LNCAP (cell line): ENCODE data around the gene PARN.

Experiments used
- TF ChIP-seq, protein P1 (sequence below): fragments of 450-650 bp; IDR thresholded peaks from 2 replicates; pipeline ENCODE4 v1.5.1; 2017; ENCODE audit warnings: mild to moderate bottlenecking

PARN gene

DNA sequence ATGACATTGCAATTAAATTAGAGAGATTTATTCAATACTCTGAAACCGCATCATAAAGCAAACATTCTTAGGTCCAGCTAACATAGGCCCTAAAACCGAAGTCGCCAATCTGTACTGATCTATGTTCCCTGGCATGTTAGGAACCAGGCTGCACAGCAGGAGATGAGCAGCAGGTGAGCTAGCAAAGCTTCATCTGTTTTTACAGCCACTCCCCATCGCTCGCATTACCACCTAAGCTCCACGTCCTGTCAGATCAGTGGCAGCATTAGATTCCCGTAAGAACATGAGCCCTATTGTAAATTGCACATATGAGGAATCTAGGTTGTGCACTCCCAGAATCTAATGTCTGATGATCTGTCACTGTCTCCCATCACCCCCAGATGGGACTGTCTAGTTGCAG is 91.5 kb downstream of the PARN start:
- TF ChIP-seq, protein P1, sequence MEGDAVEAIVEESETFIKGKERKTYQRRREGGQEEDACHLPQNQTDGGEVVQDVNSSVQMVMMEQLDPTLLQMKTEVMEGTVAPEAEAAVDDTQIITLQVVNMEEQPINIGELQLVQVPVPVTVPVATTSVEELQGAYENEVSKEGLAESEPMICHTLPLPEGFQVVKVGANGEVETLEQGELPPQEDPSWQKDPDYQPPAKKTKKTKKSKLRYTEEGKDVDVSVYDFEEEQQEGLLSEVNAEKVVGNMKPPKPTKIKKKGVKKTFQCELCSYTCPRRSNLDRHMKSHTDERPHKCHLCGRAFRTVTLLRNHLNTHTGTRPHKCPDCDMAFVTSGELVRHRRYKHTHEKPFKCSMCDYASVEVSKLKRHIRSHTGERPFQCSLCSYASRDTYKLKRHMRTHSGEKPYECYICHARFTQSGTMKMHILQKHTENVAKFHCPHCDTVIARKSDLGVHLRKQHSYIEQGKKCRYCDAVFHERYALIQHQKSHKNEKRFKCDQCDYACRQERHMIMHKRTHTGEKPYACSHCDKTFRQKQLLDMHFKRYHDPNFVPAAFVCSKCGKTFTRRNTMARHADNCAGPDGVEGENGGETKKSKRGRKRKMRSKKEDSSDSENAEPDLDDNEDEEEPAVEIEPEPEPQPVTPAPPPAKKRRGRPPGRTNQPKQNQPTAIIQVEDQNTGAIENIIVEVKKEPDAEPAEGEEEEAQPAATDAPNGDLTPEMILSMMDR: no peak

GRCh38 chr16:14531613-14532012 is 98.4 kb downstream of the PARN start:
- TF ChIP-seq, protein P1: no peak

- TF ChIP-seq, protein P1: no peak
Measured at GRCh38 chr16:14531101-14531500, 99.0 kb downstream of the PARN start.

GRCh38 chr16:14530046-14530445 is 100.0 kb downstream of the PARN start:
- TF ChIP-seq, protein P1: no peak

DNA sequence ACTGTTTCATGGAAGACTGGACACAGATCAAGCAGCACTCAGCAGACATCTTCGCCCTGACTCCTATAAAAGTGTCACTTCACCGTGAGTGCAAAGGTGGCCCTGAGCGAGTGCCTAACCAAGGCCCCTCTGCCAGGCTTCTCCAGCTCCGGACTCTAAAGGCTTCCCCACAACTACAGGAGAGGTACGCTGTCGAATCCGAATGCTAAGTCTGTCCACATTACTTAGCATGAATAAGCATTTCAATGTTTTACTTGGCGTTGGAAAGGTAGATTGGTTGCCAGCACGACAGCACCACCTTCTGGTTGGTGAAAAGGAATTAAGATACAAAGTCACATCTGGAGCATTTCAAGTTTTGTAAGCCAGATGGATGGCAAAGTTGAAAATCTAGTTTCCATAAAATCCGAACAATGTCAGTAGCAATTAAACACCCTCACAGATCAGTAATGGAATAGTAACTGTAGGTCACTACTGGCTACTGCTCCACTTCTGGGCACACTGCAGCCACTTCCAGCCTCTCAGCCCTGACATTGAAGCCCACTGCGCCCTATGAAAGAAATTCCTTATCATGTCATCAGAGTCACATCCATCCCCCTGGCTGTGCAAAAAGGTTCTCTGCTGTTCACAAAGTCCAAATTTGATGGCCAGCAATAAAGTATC is 100.9 kb downstream of the PARN start:
- TF ChIP-seq, protein P1: peak; percentile 72

DNA sequence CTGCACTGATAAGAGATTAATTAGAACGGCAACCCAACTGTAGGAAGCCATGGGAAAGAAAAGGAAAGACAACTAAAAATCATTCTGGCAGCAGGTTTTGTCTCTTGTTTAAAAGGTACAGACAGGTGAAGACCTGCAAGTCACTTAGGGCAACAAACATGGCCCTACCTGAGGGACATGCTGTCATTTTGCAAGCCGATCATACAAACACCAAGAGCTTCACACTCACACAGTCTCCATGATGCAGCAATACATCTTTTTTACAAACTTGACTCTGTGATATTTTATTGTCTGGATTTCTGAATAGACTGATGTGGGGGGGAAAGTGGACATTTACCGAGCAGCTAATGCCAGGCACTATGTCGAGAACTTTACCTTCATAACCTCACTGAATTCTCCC is 101.8 kb downstream of the PARN start:
- TF ChIP-seq, protein P1: no peak

DNA sequence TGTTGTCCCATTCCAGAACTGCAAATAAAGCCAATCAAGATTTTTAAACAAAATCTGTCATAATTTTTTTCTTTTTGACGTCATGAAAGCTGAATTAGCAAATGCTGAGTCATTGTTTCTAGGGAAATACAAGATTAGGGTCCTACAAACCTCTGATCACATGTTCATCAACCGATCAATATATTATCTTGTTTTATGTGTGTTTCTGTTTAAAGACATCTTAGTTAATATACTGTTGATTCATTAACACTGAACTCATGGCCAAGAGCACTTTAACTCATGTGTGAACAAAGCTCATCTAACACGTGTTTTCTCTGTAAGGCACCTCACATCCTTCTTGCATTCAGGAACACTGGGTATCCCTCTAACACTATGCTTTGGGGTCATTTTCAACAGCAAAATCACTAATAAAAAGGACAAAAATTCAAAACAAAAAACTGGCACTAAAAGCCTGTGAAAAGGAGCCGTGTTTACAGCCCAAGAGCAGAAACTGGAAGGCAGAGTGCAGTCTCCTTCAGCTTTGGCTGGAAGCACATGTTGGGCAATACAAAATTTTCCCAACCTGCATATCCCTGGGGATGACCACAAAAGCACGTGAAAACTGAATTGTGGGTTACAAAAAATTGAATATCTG is 102.5 kb downstream of the PARN start:
- TF ChIP-seq, protein P1: no peak

DNA sequence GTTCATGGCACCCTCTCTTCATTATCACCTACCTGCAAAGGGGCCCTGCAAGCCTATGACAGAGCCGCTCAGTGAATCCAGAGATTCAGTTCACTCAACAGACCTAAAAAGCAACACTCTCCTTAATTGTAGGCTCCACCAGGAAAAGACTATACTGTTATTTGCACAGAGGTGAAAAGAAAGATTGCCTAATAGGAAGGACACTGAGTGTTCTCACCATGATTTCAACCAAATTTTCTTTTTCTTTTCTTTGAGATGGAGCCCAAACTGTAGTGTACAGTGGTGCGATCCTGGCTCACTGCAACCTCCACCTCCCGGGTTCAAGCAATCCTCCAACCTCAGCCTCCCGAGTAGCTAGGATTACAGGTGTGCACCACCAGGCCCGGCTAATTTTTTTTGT is 104.5 kb downstream of the PARN start:
- TF ChIP-seq, protein P1: no peak
